Measurements from ENCODE around the gene PRDM16. TPM values are rescaled to one million over a fixed set of nuclear protein-coding genes. Genes with fewer than 3 reads are reported as not detected.

Gene PRDM16
- total and polyA plus RNA-seq, 2 of the 4 experiments (the other 2 are of a cell fraction) = 0.02 TPM; not detected in 1

- peaks cover 2% of the 10 kb centered on the region; the same call in 1 of the 2 replicates for H3K4me1 ChIP-seq (ENCODE audit: control insufficient read depth, insufficient read depth, low read length)
- no peak overlapping the region for H3K9ac ChIP-seq (ENCODE audit: low read depth, low read length)
- H2BK5ac ChIP-seq (ENCODE audit: low read depth, low read length, poor library complexity, severe bottlenecking) = no peak overlapping the region
- ATAC-seq (ENCODE audit: low read depth) (no peak), DNase-seq (no peak)
- dilution Hi-C loops (cut with HindIII; ENCODE audit: low sequenced_read_pairs, unreplicated experiment) = no loop called here
- H4K20me1 ChIP-seq (ENCODE audit: insufficient read depth, low read length) = no peaks in the 10 kb centered on the region
- H3K9me1 ChIP-seq (ENCODE audit: insufficient read depth, low read length) = no peaks in the 10 kb centered on the region
- POLR2A ChIA-PET (ENCODE audit: unreplicated experiment) = no interaction called here
- H3K4ac ChIP-seq (ENCODE audit: low read depth, low read length) = no peak overlapping the region
- no peak overlapping the region for H2AK9ac ChIP-seq (replicated peaks; ENCODE audit: low read depth, low read length, poor library complexity)
- H2BK20ac ChIP-seq (ENCODE audit: low read depth, low read length) = no peak overlapping the region
- H3K36me3 ChIP-seq (ENCODE audit: control insufficient read depth, insufficient read depth, low read length) = no peaks in the 10 kb centered on the region
- no peak overlapping the region for H3K27ac ChIP-seq (ENCODE audit: insufficient read depth, low read length)
- H3K9me3 ChIP-seq (ENCODE audit: control insufficient read depth, insufficient read depth, low read length) = peaks cover 3% of the 10 kb centered on the region; the same call in 1 of the 2 replicates
- H3K23ac ChIP-seq (ENCODE audit: low read depth, low read length) = no peak overlapping the region
- no peak overlapping the region for H2BK120ac ChIP-seq (ENCODE audit: low read depth, low read length)
- WGBS, 2 experiments (ENCODE audit: extremely low coverage in 2 of 2, insufficient read length in 1 of 2) = 59% methylated on average over 7 of the region's 17 CpGs; no CpG with 5 or more reads in 1 of the 2 experiments
- CTCF ChIA-PET = no interaction called here
- H4K8ac ChIP-seq (ENCODE audit: low read depth in 2 of 2, low read length in 2 of 2) = no peak overlapping the region
- H3K4me2 ChIP-seq (ENCODE audit: low read depth, low read length) = no peak overlapping the region
- no TSS peak for BruUV-seq (replicated peaks)
- no peak overlapping the region for H2AFZ ChIP-seq (replicated peaks; ENCODE audit: low read length, poor library complexity)
- intact Hi-C loops (cut with micrococcal nuclease) = no loop called here
- no peaks in the 10 kb centered on the region; the same call in 1 of the 2 replicates for H3K27me3 ChIP-seq (ENCODE audit: control insufficient read depth, insufficient read depth, low read length)
- H4K91ac ChIP-seq (ENCODE audit: insufficient read depth, low read depth, low read length) = no peak overlapping the region
- no peaks in the 10 kb centered on the region for H3K79me1 ChIP-seq (ENCODE audit: low read depth in 1 of 2, low read length in 2 of 2)
- in situ Hi-C loops (cut with MboI; ENCODE audit: low sequenced_read_pairs) = no loop called here
- H2AK5ac ChIP-seq (ENCODE audit: low read depth, low read length) = no peak overlapping the region
- H3K56ac ChIP-seq (ENCODE audit: extremely low read depth, insufficient read depth, low read length) = no peak overlapping the region
- H3K14ac ChIP-seq (replicated peaks; ENCODE audit: low read depth, low read length) = no peak overlapping the region
- H2BK15ac ChIP-seq (ENCODE audit: low read depth, low read length) = no peak overlapping the region
- no peak overlapping the region for H4K5ac ChIP-seq (ENCODE audit: low read depth, low read length)
- no peak overlapping the region for H3K4me3 ChIP-seq (ENCODE audit: insufficient read depth, low read depth, low read length)
- no peak overlapping the region for H3K18ac ChIP-seq (ENCODE audit: low read depth, low read length)
- TF ChIP-seq FOS (IDR thresholded peaks at IDR 0.05; ENCODE audit: low read depth, low read length) = no peak
- TF ChIP-seq RCOR1 (IDR thresholded peaks at IDR 0.05; ENCODE audit: insufficient replicate concordance, low read length) = no peak
- TF ChIP-seq POLR2A (IDR thresholded peaks at IDR 0.05; ENCODE audit: low read depth, low read length) = no peak
- no peak for TF ChIP-seq NFE2L2 (IDR thresholded peaks at IDR 0.05; ENCODE audit: low read depth, low read length)
- TF ChIP-seq MAZ (IDR thresholded peaks at IDR 0.05; ENCODE audit: borderline replicate concordance, low read depth, low read length) = no peak
- no peak for TF ChIP-seq CHD1 (IDR thresholded peaks at IDR 0.05; ENCODE audit: low read depth, low read length)
- no peak for TF ChIP-seq BHLHE40 (IDR thresholded peaks at IDR 0.05; ENCODE audit: low read depth, low read length)
- TF ChIP-seq SMC3 (IDR thresholded peaks at IDR 0.05; ENCODE audit: low read depth, low read length) = no peak
- no peak for TF ChIP-seq ELK1 (IDR thresholded peaks at IDR 0.05; ENCODE audit: borderline replicate concordance, low read depth, low read length)
- no peak for TF ChIP-seq CTCF (conservative IDR thresholded peaks at IDR 0.05; ENCODE audit: low read depth, low read length)
- TF ChIP-seq USF2 (IDR thresholded peaks at IDR 0.05; ENCODE audit: low read depth, low read length) = no peak
- no peak for TF ChIP-seq RFX5 (IDR thresholded peaks at IDR 0.05; ENCODE audit: low read depth, low read length)
- TF ChIP-seq CEBPB (IDR thresholded peaks at IDR 0.05; ENCODE audit: low read depth, low read length) = no peak
- TF ChIP-seq MXI1 (IDR thresholded peaks at IDR 0.05; ENCODE audit: borderline replicate concordance, low read depth, low read length) = no peak
- TF ChIP-seq RAD21 (IDR thresholded peaks at IDR 0.05; ENCODE audit: low read length) = no peak
Observed at GRCh38 chr1:3405974-3406867, 337.2 kb downstream of the PRDM16 start.
